Thyroid gland (tissue), 4 donors: ENCODE measurements around the gene CDC42BPG. TPM values are rescaled to one million over a fixed set of nuclear protein-coding genes. Genes with fewer than 3 reads are reported as not detected.

Source experiments
- DNase-seq, 2 donors: peaks; one replicate each; pipeline ENCODE4 v3.0.0-alpha.2; 2019
- H3K27ac ChIP-seq, 3 donors: fragments of 200-600 bp; sonication (generic); 1 replicate in 2 of 3; 2 replicates in 1 of 3; pipeline ENCODE4 v1.5.1; 2016 to 2019; ENCODE audit warnings: mild to moderate bottlenecking in 1 of 3, moderate library complexity in 1 of 3
- H3K27me3 ChIP-seq: fragments of 200-600 bp; sonication (generic); one replicate; pipeline ENCODE4 v1.5.1; 2019
- H3K36me3 ChIP-seq, 2 donors: fragments of 200-600 bp; sonication (generic); one replicate each; pipeline ENCODE4 v1.5.1; 2016 to 2019
- H3K4me1 ChIP-seq, 2 donors: fragments of 200-600 bp; sonication (generic); one replicate each; pipeline ENCODE4 v1.5.1; 2017 to 2019
- H3K4me3 ChIP-seq, 3 donors: fragments of 200-600 bp; sonication (generic); replicated peaks in 1 of 3; 1 replicate in 2 of 3; 2 replicates in 1 of 3; pipeline ENCODE4 v1.5.1; 2016; ENCODE audit warnings: mild to moderate bottlenecking in 1 of 3
- H3K9me3 ChIP-seq: fragments of 200-600 bp; sonication (generic); one replicate; pipeline ENCODE4 v1.5.1; 2017
- CTCF ChIP-seq, 6 experiments: fragments of 200-600 bp in 3 of 6; fragments of 450-650 bp in 3 of 6; sonication (generic) in 3 of 6; IDR thresholded peaks; one replicate each; pipeline ENCODE4 v1.5.1; 2016 to 2019; ENCODE audit warnings: antibody characterized with exemption in 6 of 6, mild to moderate bottlenecking in 2 of 6, inconsistent platforms in 1 of 6, moderate library complexity in 1 of 6
- POLR2A ChIP-seq, 2 donors: fragments of 450-650 bp; IDR thresholded peaks; one replicate each; pipeline ENCODE4 v1.6.1; 2017; ENCODE audit warnings: antibody characterized with exemption in 2 of 2, mild to moderate bottlenecking in 2 of 2, moderate library complexity in 1 of 2
- WGBS, 2 donors: methylation state at CpG; one replicate each; pipeline ENCODE4 v1.1.5; 2017; 5-methylcytosine and 5-hydroxymethylcytosine counted together
- intact Hi-C: fragments of 100-400 bp; cut with DNase I; formaldehyde crosslinking; loops from one replicate; pipeline ENCODE4 v1.15.1; 2023
- total RNA-seq, 4 donors: library from RNA; depleted of rRNA; stranded (reverse); fragments of >200 nt; gene quantifications; one replicate each; pipeline ENCODE4 v1.2.3, GENCODE V29; 2016

The CDC42BPG gene
- total RNA-seq, 4 donors from 2014 or later: 7.8 to 13.9 (median 10.2) TPM

DNA sequence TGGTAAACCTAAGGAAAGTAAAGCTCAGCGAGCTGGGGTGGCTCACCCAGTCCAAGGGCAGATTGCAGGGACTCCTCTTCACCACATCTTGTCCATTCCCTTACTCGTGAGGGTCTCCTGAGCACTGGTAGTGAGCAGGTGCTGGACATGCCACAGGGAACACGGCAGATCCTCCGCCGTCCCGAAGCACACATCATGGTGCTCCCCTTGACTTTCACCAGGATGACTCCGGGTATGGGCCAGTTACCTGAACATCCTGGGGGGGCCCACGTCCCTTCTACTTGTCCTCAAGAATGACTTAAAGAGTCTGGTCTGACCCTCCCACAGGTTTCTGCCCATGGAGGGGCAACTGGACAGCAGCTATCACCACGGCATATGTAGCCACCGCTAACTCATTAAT, 58.1 kb downstream of the CDC42BPG start:
- no peak for TF ChIP-seq CTCF (IDR thresholded peaks at IDR 0.05)
- TF ChIP-seq POLR2A (IDR thresholded peaks at IDR 0.05): no peak
- Histone ChIP-seq H3K27ac (no peak overlapping the region), H3K9me3 (no peaks in the 10 kb centered on the region), H3K4me1 (no peaks in the 10 kb centered on the region), H3K4me3 (no peak overlapping the region), H3K27me3 (no peaks in the 10 kb centered on the region), H3K36me3 (peaks cover 0 to 12% of the 10 kb centered on the region in 2 donors)
- intact Hi-C loops: loop anchor here (10.0 kb wide), 1 partner anchor 108 kb away; no protein-coding TSS in a partner anchor
- DNase-seq: no peak
- WGBS, 2 donors: 87 to 97% methylated on average over 10 of the region's 10 CpGs

DNA sequence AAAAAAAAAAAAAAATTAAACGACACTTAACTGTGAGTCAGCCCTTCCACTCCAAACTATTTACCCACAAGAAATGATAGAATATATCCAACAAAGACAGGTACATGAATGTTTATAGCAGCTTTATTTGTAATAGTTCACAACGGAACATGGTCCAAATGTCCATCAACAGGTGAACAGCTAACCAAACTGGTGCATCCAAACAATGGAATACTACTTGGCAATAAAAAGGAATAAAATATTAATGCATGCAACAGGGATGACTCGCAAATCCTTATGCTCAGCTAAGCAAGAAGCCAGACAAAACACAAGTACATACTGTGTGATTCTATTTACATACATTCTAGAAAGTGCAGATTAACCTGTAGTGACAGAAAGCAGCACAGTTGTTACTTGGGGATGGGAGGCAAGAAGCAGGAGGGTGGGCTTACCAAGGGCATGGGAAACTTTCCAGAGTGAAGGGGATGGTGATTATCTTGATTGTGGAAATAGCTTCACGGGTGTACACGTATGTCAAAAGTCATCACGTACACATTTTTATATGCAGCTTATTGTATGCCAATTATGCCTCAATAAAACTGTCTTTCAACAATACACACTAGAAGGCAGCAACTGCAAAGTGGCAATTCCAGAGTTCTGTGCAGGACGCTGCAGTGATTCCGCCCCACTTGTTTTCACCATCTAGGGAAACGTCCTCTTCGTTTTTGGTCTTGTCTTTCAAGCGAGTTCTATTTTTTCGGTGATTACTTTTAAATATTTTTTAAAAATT, 59.5 kb downstream of the CDC42BPG start:
- H3K27me3 ChIP-seq: no peaks in the 10 kb centered on the region
- H3K9me3 ChIP-seq: no peaks in the 10 kb centered on the region
- 92 to 93% methylated on average over 12 of the region's 12 CpGs for WGBS, 2 donors
- no peak overlapping the region for H3K4me3 ChIP-seq
- intact Hi-C loops: loop anchor here (10.0 kb wide), 1 partner anchor 110 kb away; no protein-coding TSS in a partner anchor
- DNase-seq: no peak
- H3K36me3 ChIP-seq: peaks cover 0 to 12% of the 10 kb centered on the region in 2 donors
- peaks cover 0 to under 1% of the 10 kb centered on the region in 2 donors for H3K4me1 ChIP-seq
- no peak for TF ChIP-seq POLR2A (IDR thresholded peaks at IDR 0.05)
- H3K27ac ChIP-seq: no peak overlapping the region

GRCh38 chr11:64778473-64779298, 65.8 kb downstream of the CDC42BPG start, which contains the start of gene SF1:
TSS of gene SF1 (minus strand) at chr11:64778542. CDS start at chr11:64778392, 150 bp downstream.
- Histone ChIP-seq H3K9me3 (no peaks in the 10 kb centered on the region), H3K4me3 (peak within 1 kb of the TSS; percentile 75 to 92 (median 86)), H3K27ac (peak within 1 kb of the TSS; percentile 93 to 98 (median 97)), H3K4me1 (peaks cover 17 to 23% of the 10 kb centered on the region in 2 donors), H3K36me3 (peaks cover 25 to 26% of the 10 kb centered on the region in 2 donors), H3K27me3 (no peaks in the 10 kb centered on the region)
- TF ChIP-seq POLR2A (IDR thresholded peaks at IDR 0.05): peak; percentile 56 to 97
- no peak for TF ChIP-seq CTCF (IDR thresholded peaks at IDR 0.05)
- DNase-seq: peak; percentile 99 to 100
- WGBS, 2 donors: 0% methylated on average over 29 to 54 of the region's 80 CpGs
- intact Hi-C loops: no loop called here

DNA sequence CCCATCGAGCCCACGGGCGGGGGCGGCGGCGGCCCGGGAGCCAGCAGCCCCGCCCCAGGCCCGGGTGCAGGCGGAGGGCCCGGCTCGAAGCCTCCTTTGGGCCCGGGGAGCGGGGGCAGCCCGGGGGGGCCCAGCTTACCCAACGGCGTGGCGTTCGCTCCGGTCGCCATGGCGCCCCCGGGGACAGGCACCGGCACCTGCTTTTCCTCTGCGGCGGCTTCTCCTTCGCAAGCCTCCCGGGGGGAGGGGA, 66.3 kb downstream of the CDC42BPG start:
- no peak for DNase-seq
- intact Hi-C loops: no loop called here
- peak overlapping the region; percentile 75 to 92 (median 86) for H3K4me3 ChIP-seq
- TF ChIP-seq CTCF (IDR thresholded peaks at IDR 0.05) (no peak), POLR2A (IDR thresholded peaks at IDR 0.05) (no peak)
- peaks cover 30 to 31% of the 10 kb centered on the region in 2 donors for H3K36me3 ChIP-seq
- peaks cover 17 to 26% of the 10 kb centered on the region in 2 donors for H3K4me1 ChIP-seq
- H3K27me3 ChIP-seq: no peaks in the 10 kb centered on the region
- H3K27ac ChIP-seq: peak overlapping the region; percentile 93 to 98 (median 97)
- H3K9me3 ChIP-seq: no peaks in the 10 kb centered on the region
- 0% methylated on average over 4 of the region's 28 CpGs; no CpG with 5 or more reads in 1 of the 2 donors for WGBS, 2 donors

DNA sequence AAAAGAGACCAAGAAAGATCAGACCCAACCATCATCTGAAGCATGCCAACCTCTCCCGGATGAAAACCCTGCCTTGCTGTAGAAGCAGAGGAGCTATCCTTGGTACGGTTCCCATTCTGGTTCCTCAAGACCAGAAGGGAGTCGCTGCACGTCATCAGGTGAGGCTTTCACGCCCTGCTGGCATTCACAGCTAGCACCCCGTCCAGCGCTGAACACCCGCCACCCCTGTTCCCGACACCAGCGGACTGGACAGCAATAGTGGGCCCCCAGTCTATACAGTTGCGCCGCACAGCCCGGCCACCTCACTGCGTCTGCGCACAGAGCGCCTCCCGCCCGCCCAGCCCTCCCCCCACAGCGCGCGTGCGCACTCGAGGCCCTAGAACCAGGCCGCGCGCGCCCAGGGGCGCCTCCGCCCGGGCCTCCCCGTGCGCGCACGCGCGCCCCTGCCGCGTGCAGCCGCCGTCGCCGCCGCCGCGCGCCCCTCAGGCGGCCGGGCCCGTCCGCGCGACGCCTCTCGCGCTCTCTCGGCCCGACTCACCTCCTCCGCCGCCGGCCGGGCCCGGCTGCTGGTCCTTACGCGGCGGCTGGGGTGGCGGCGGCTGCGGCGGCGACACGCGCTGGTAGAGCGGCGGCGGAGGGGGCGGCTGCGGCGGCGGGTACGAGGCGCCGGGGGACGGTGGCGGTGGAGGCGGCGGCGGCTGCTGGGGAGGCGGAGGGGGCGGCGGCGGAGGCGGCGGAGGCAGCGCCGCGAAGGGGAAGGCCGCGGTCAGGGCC, 66.8 kb downstream of the CDC42BPG start:
- intact Hi-C loops: no loop called here
- peak overlapping the region; percentile 93 to 98 (median 97) for H3K27ac ChIP-seq
- peaks cover 17 to 30% of the 10 kb centered on the region in 2 donors for H3K4me1 ChIP-seq
- TF ChIP-seq CTCF (IDR thresholded peaks at IDR 0.05) (no peak), POLR2A (IDR thresholded peaks at IDR 0.05) (peak; percentile 12 to 26)
- WGBS, 2 donors: 0% methylated on average over 4 to 12 of the region's 98 CpGs
- no peaks in the 10 kb centered on the region for H3K9me3 ChIP-seq
- peak; percentile 76 to 80 for DNase-seq
- peaks cover 35 to 36% of the 10 kb centered on the region in 2 donors for H3K36me3 ChIP-seq
- H3K27me3 ChIP-seq: no peaks in the 10 kb centered on the region
- peak overlapping the region; percentile 57 to 92 (median 86) for H3K4me3 ChIP-seq
